SK-N-SH treated with all-trans-retinoic acid at 6 μM for 48 hours (cell line): ENCODE measurements around the gene RNF44.

Experiments
- ARNTL ChIP-seq: fragments of 450-650 bp; formaldehyde crosslinking; IDR thresholded peaks from 2 replicates; pipeline ENCODE4 v1.5.0; 2020; ENCODE audit warnings: low read depth, mild to moderate bottlenecking, moderate library complexity, borderline replicate concordance
- BACH2 ChIP-seq: fragments of 250-450 bp; sonication (Bioruptor Pico); IDR thresholded peaks from 2 replicates; pipeline ENCODE4 v1.9.0; 2021; ENCODE audit warnings: mild to moderate bottlenecking, borderline replicate concordance
- GLIS3 ChIP-seq: fragments of 250-450 bp; sonication (Bioruptor Pico); IDR thresholded peaks from 2 replicates; pipeline ENCODE4 v1.5.0; 2020; ENCODE audit warnings: mild to moderate bottlenecking, moderate library complexity
- ISL1 ChIP-seq: fragments of 250-450 bp; sonication (Bioruptor Pico); IDR thresholded peaks from 2 replicates; pipeline ENCODE4 v2.1.2; 2022; ENCODE audit warnings: mild to moderate bottlenecking, moderate library complexity
- PPARA ChIP-seq: fragments of 250-450 bp; sonication (Bioruptor Pico); IDR thresholded peaks from 2 replicates; pipeline ENCODE4 v1.5.0; 2020; ENCODE audit warnings: mild to moderate bottlenecking, borderline replicate concordance
- RARB ChIP-seq: fragments of 250-450 bp; sonication (Bioruptor Pico); IDR thresholded peaks from 2 replicates; pipeline ENCODE4 v1.8.0; 2021; ENCODE audit warnings: mild to moderate bottlenecking, moderate library complexity
- SNAI2 ChIP-seq: fragments of 250-450 bp; sonication (Bioruptor Pico); IDR thresholded peaks from 2 replicates; pipeline ENCODE4 v1.5.0; 2020; ENCODE audit warnings: mild to moderate bottlenecking, moderate library complexity
- ZFP3 ChIP-seq: fragments of 250-450 bp; sonication (Bioruptor Pico); IDR thresholded peaks from 2 replicates; pipeline ENCODE4 v1.5.0; 2020; ENCODE audit warnings: mild to moderate bottlenecking, moderate library complexity
- ZFP30 ChIP-seq: fragments of 450-650 bp; formaldehyde crosslinking; IDR thresholded peaks from 2 replicates; pipeline ENCODE4 v1.5.0; 2022; ENCODE audit warnings: mild to moderate bottlenecking, moderate library complexity
- TF ChIP-seq, protein P1 (sequence below): fragments of 250-450 bp; sonication (Bioruptor Pico); IDR thresholded peaks from 2 replicates; pipeline ENCODE4 v1.8.0; 2020; ENCODE audit warnings: mild to moderate bottlenecking, moderate library complexity, borderline replicate concordance
- TF ChIP-seq, protein P2 (sequence below): fragments of 250-450 bp; sonication (Bioruptor Pico); IDR thresholded peaks from 2 replicates; pipeline ENCODE4 v1.5.1; 2020; ENCODE audit warnings: low read depth, mild to moderate bottlenecking, moderate library complexity
- TF ChIP-seq, protein P3 (sequence below): fragments of 250-450 bp; sonication (Bioruptor Pico); IDR thresholded peaks from 2 replicates; pipeline ENCODE4 v1.5.1; 2021; ENCODE audit warnings: mild to moderate bottlenecking, moderate library complexity
- TF ChIP-seq, protein P4 (sequence below): fragments of 250-450 bp; sonication (Bioruptor Pico); IDR thresholded peaks from 2 replicates; pipeline ENCODE4 v1.8.0; 2021; ENCODE audit warnings: low read depth, mild to moderate bottlenecking, moderate library complexity, borderline replicate concordance

DNA sequence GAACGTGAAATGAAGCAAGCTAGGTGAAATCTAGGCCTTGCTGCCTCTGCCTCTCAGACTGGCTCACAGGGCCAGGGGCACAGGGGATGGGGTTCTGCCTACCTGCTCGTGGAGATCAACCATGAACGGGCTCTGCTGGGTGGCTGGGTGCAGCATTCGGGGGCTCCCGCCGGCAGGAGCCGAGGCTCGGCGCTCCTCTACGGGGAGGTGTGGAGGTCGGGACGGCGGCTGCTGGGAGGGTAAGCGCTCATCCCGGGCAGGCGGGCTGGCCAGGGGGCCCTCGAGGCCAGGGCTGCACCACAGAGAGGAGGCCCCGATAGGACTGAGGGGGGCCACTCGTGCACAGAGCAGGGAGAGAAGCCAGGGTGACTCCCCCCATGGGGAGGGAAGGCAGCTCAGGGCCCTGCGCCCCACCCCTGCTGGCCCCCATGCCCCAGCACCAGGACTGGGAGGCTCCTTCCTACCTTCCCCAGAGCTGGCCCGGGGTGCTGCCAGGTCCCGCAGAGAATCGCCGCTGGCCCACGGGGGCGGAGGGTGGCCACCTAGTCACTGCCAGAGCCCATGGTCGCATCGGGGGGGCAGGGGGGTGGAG lies 5.2 kb downstream of the RNF44 start:
- TF ChIP-seq, protein P1, sequence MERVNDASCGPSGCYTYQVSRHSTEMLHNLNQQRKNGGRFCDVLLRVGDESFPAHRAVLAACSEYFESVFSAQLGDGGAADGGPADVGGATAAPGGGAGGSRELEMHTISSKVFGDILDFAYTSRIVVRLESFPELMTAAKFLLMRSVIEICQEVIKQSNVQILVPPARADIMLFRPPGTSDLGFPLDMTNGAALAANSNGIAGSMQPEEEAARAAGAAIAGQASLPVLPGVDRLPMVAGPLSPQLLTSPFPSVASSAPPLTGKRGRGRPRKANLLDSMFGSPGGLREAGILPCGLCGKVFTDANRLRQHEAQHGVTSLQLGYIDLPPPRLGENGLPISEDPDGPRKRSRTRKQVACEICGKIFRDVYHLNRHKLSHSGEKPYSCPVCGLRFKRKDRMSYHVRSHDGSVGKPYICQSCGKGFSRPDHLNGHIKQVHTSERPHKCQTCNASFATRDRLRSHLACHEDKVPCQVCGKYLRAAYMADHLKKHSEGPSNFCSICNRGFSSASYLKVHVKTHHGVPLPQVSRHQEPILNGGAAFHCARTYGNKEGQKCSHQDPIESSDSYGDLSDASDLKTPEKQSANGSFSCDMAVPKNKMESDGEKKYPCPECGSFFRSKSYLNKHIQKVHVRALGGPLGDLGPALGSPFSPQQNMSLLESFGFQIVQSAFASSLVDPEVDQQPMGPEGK = no peak
- TF ChIP-seq, protein P2, sequence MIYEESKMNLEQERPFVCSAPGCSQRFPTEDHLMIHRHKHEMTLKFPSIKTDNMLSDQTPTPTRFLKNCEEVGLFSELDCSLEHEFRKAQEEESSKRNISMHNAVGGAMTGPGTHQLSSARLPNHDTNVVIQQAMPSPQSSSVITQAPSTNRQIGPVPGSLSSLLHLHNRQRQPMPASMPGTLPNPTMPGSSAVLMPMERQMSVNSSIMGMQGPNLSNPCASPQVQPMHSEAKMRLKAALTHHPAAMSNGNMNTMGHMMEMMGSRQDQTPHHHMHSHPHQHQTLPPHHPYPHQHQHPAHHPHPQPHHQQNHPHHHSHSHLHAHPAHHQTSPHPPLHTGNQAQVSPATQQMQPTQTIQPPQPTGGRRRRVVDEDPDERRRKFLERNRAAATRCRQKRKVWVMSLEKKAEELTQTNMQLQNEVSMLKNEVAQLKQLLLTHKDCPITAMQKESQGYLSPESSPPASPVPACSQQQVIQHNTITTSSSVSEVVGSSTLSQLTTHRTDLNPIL (CRISPR knock-in tag) = no peak
- TF ChIP-seq, protein P3, sequence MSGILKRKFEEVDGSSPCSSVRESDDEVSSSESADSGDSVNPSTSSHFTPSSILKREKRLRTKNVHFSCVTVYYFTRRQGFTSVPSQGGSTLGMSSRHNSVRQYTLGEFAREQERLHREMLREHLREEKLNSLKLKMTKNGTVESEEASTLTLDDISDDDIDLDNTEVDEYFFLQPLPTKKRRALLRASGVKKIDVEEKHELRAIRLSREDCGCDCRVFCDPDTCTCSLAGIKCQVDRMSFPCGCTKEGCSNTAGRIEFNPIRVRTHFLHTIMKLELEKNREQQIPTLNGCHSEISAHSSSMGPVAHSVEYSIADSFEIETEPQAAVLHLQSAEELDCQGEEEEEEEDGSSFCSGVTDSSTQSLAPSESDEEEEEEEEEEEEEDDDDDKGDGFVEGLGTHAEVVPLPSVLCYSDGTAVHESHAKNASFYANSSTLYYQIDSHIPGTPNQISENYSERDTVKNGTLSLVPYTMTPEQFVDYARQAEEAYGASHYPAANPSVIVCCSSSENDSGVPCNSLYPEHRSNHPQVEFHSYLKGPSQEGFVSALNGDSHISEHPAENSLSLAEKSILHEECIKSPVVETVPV (CRISPR knock-in tag) = no peak
- TF ChIP-seq, protein P4, sequence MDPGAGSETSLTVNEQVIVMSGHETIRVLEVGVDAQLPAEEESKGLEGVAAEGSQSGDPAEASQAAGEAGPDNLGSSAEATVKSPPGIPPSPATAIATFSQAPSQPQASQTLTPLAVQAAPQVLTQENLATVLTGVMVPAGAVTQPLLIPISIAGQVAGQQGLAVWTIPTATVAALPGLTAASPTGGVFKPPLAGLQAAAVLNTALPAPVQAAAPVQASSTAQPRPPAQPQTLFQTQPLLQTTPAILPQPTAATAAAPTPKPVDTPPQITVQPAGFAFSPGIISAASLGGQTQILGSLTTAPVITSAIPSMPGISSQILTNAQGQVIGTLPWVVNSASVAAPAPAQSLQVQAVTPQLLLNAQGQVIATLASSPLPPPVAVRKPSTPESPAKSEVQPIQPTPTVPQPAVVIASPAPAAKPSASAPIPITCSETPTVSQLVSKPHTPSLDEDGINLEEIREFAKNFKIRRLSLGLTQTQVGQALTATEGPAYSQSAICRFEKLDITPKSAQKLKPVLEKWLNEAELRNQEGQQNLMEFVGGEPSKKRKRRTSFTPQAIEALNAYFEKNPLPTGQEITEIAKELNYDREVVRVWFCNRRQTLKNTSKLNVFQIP (CRISPR knock-in tag) = no peak
- TF ChIP-seq RARB (CRISPR knock-in tag) = no peak
- no peak for TF ChIP-seq BACH2 (CRISPR knock-in tag)
- TF ChIP-seq ISL1 = no peak
- no peak for TF ChIP-seq ARNTL (CRISPR knock-in tag)
- TF ChIP-seq GLIS3 (CRISPR knock-in tag) = no peak
- no peak for TF ChIP-seq ZFP30 (CRISPR knock-in tag)
- TF ChIP-seq ZFP3 (CRISPR knock-in tag) = no peak
- no peak for TF ChIP-seq SNAI2
- TF ChIP-seq PPARA (CRISPR knock-in tag) = no peak
